Body of pancreas (tissue), 4 donors: ENCODE data around the gene GAB1. TPM values are rescaled to one million over a fixed set of nuclear protein-coding genes. Genes with fewer than 3 reads are reported as not detected.

Source experiments
- ATAC-seq: fragments of 150-250 bp; one replicate; pipeline ENCODE4 v1.9.1; 2016
- DNase-seq, 4 donors: peaks; one replicate each; pipeline ENCODE4 v3.0.0-alpha.2; 2019
- H3K27ac ChIP-seq, 4 donors: fragments of 200-600 bp; sonication (generic); 1 replicate in 3 of 4; 2 replicates in 1 of 4; pipeline versions ENCODE4 v1.5.1 to v1.6.1; 2016 to 2019; ENCODE audit warnings: mild to moderate bottlenecking in 1 of 4, mixed read lengths in 1 of 4, moderate library complexity in 1 of 4
- H3K27me3 ChIP-seq, 2 donors: fragments of 200-600 bp; sonication (generic); one replicate each; pipeline ENCODE4 v1.6.0; 2016; ENCODE audit warnings: mild to moderate bottlenecking in 1 of 2
- H3K36me3 ChIP-seq, 2 donors: fragments of 200-600 bp; sonication (generic); replicated peaks in 1 of 2; 2 replicates each; pipeline ENCODE4 v1.5.1; 2016; ENCODE audit warnings: low read depth in 2 of 2; ENCODE audit not compliant: insufficient read depth in 1 of 2
- H3K4me1 ChIP-seq: fragments of 200-600 bp; sonication (generic); one replicate; pipeline ENCODE4 v1.6.0; 2016
- H3K4me3 ChIP-seq, 2 donors: fragments of 200-600 bp; sonication (generic); 1 replicate in 1 of 2; 2 replicates in 1 of 2; pipeline ENCODE4 v1.5.1; 2016 to 2019
- H3K9me3 ChIP-seq, 3 donors: fragments of 200-600 bp; sonication (generic); 1 replicate in 2 of 3; 2 replicates in 1 of 3; pipeline ENCODE4 v1.5.1; 2016
- CTCF ChIP-seq, 7 experiments: fragments of 450-650 bp in 4 of 7; fragments of 200-600 bp in 3 of 7; sonication (generic) in 3 of 7; IDR thresholded peaks; one replicate each; pipeline ENCODE4 v1.5.1; 2016 to 2019; ENCODE audit warnings: antibody characterized with exemption in 7 of 7
- POLR2A ChIP-seq, 3 donors: fragments of 450-650 bp; IDR thresholded peaks; one replicate each; pipeline ENCODE4 v1.6.1; 2016; ENCODE audit warnings: antibody characterized with exemption in 3 of 3, mild to moderate bottlenecking in 2 of 3
- WGBS, 2 donors: methylation state at CpG; one replicate each; pipeline ENCODE4 v1.1.5; 2017; 5-methylcytosine and 5-hydroxymethylcytosine counted together
- intact Hi-C: fragments of 100-400 bp; cut with DNase I; formaldehyde crosslinking; loops from one replicate; pipeline ENCODE4 v1.15.1; 2023
- total RNA-seq, 2 donors: library from RNA; depleted of rRNA; stranded (reverse); fragments of >200 nt; gene quantifications; one replicate each; pipeline ENCODE4 v1.1.0, GENCODE V29; 2016

The GAB1 gene
- total RNA-seq, 2 donors from 2014 or later: 13.0 to 26.0 TPM

GRCh38 chr4:143433231-143433630 is 96.6 kb downstream of the GAB1 start:
- Histone ChIP-seq H3K4me1 (no peaks in the 10 kb centered on the region), H3K4me3 (no peak overlapping the region), H3K36me3 (no peaks in the 10 kb centered on the region), H3K9me3 (peaks cover 0 to 17% (median 0%) of the 10 kb centered on the region in 3 donors), H3K27me3 (no peaks in the 10 kb centered on the region), H3K27ac (no peak overlapping the region)
- ATAC-seq (no peak), DNase-seq (no peak)
- 63 to 71% methylated on average over 2 of the region's 2 CpGs for WGBS, 2 donors
- TF ChIP-seq POLR2A (IDR thresholded peaks at IDR 0.05) (no peak), CTCF (IDR thresholded peaks at IDR 0.05) (no peak)
- intact Hi-C loops: no loop called here

GRCh38 chr4:143435955-143436354 is 99.3 kb downstream of the GAB1 start:
- ATAC-seq (no peak), DNase-seq (no peak)
- Histone ChIP-seq H3K4me1 (no peaks in the 10 kb centered on the region), H3K27ac (no peak overlapping the region), H3K36me3 (no peaks in the 10 kb centered on the region), H3K9me3 (peaks cover 0 to 2% (median 0%) of the 10 kb centered on the region in 3 donors), H3K4me3 (no peak overlapping the region), H3K27me3 (no peaks in the 10 kb centered on the region)
- TF ChIP-seq CTCF (IDR thresholded peaks at IDR 0.05): no peak
- TF ChIP-seq POLR2A (IDR thresholded peaks at IDR 0.05): no peak
- WGBS, 2 donors: 94 to 97% methylated on average over 1 of the region's 1 CpG
- intact Hi-C loops: no loop called here

DNA sequence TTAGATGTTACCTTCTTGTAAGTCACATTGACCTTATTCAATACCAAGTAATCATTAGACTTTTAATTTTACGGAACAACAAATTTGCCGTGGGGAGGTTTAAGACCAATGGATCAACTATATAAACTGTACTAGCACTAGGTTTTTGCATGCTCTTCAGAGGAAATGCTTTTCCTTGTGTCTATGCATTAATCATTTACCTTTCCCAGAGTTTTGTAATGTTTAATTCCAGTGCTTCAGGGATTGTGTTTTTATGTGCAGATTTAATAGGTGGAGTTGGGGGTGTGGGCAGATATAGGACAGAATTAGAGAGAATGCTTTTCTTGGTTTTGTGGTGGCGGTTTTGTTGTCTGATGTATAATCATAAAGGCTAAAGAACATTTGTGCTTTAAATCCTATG is 100.8 kb downstream of the GAB1 start:
- DNase-seq (no peak), ATAC-seq (no peak)
- no peak for TF ChIP-seq POLR2A (IDR thresholded peaks at IDR 0.05)
- no peak for TF ChIP-seq CTCF (IDR thresholded peaks at IDR 0.05)
- H3K27ac ChIP-seq: no peak overlapping the region
- no peaks in the 10 kb centered on the region for H3K4me1 ChIP-seq
- H3K4me3 ChIP-seq: no peak overlapping the region
- no peaks in the 10 kb centered on the region for H3K27me3 ChIP-seq
- H3K9me3 ChIP-seq: no peaks in the 10 kb centered on the region
- intact Hi-C loops: no loop called here
- H3K36me3 ChIP-seq: no peaks in the 10 kb centered on the region
- 94 to 97% methylated on average over 3 of the region's 3 CpGs for WGBS, 2 donors

DNA sequence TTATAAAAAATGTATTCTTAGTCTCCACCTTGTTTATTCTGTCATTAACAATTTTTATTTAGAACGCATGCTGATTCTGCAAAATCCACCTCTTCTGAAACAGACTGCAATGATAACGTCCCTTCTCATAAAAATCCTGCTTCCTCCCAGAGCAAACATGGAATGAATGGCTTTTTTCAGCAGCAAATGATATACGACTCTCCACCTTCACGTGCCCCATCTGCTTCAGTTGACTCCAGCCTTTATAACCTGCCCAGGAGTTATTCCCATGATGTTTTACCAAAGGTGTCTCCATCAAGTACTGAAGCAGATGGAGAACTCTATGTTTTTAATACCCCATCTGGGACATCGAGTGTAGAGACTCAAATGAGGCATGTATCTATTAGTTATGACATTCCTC is 101.3 kb downstream of the GAB1 start:
- no peaks in the 10 kb centered on the region for H3K27me3 ChIP-seq
- no peak overlapping the region for H3K27ac ChIP-seq
- no peaks in the 10 kb centered on the region for H3K9me3 ChIP-seq
- ATAC-seq: no peak
- DNase-seq: no peak
- WGBS, 2 donors: 87 to 89% methylated on average over 5 of the region's 5 CpGs
- H3K4me1 ChIP-seq: no peaks in the 10 kb centered on the region
- no peaks in the 10 kb centered on the region for H3K36me3 ChIP-seq
- TF ChIP-seq POLR2A (IDR thresholded peaks at IDR 0.05) (no peak), CTCF (IDR thresholded peaks at IDR 0.05) (no peak)
- no peak overlapping the region for H3K4me3 ChIP-seq
- intact Hi-C loops: no loop called here

DNA sequence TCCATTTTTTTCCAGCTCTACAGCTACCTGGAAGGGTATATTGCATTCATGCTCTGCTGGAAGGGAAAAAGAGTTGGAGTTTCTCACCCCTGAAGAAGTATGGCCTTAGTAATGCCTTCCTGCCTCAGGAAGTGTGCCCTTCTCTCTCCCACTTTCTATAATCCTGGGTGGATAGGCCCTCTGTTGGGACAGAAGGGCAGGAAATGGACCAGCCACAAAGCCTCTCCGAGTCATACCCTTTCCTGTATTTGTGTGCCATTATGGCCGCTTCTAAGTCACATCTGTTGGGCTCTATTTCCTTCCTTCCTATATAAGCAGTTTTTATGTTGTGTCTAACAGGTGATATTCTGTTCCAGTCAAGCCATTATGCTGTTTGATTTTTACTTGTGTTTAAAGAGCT is 102.0 kb downstream of the GAB1 start:
- no peak overlapping the region for H3K27ac ChIP-seq
- H3K36me3 ChIP-seq: no peaks in the 10 kb centered on the region
- 71 to 86% methylated on average over 2 of the region's 2 CpGs for WGBS, 2 donors
- intact Hi-C loops: no loop called here
- H3K27me3 ChIP-seq: no peaks in the 10 kb centered on the region
- DNase-seq (no peak), ATAC-seq (no peak)
- TF ChIP-seq CTCF (IDR thresholded peaks at IDR 0.05) (no peak), POLR2A (IDR thresholded peaks at IDR 0.05) (no peak)
- H3K4me1 ChIP-seq: no peaks in the 10 kb centered on the region
- H3K9me3 ChIP-seq: no peaks in the 10 kb centered on the region
- H3K4me3 ChIP-seq: no peak overlapping the region
